Duodenal mucosa (tissue), 2 donors: Measurements from ENCODE around the gene LRIT3.

Experiments used
- H3K27ac ChIP-seq: one replicate; pipeline ENCODE4 v1.7.0; 2013; ENCODE audit warnings: low read depth, low read length
- H3K27me3 ChIP-seq, 2 donors: one replicate each; pipeline ENCODE4 v1.7.0; 2013; ENCODE audit warnings: low read length in 2 of 2, control low read depth in 1 of 2; ENCODE audit not compliant: insufficient read depth in 2 of 2, control insufficient read depth in 1 of 2
- H3K36me3 ChIP-seq, 2 donors: one replicate each; pipeline ENCODE4 v1.7.0; 2013; ENCODE audit warnings: low read length in 2 of 2, control low read depth in 1 of 2; ENCODE audit not compliant: insufficient read depth in 2 of 2, control insufficient read depth in 1 of 2
- H3K4me1 ChIP-seq, 2 donors: one replicate each; pipeline ENCODE4 v1.7.0; 2013; ENCODE audit warnings: low read length in 2 of 2, control low read depth in 1 of 2; ENCODE audit not compliant: insufficient read depth in 2 of 2, control insufficient read depth in 1 of 2
- H3K4me3 ChIP-seq, 2 donors: one replicate each; pipeline ENCODE4 v1.7.0; 2013; ENCODE audit warnings: low read length in 2 of 2, low read depth in 1 of 2
- H3K9ac ChIP-seq, 2 donors: one replicate each; pipeline ENCODE4 v1.7.0; 2013; ENCODE audit warnings: low read length in 2 of 2, low read depth in 1 of 2
- H3K9me3 ChIP-seq, 2 donors: one replicate each; pipeline ENCODE4 v1.7.0; 2013; ENCODE audit warnings: low read length in 2 of 2, control low read depth in 1 of 2; ENCODE audit not compliant: control insufficient read depth in 1 of 2

The LRIT3 gene

DNA sequence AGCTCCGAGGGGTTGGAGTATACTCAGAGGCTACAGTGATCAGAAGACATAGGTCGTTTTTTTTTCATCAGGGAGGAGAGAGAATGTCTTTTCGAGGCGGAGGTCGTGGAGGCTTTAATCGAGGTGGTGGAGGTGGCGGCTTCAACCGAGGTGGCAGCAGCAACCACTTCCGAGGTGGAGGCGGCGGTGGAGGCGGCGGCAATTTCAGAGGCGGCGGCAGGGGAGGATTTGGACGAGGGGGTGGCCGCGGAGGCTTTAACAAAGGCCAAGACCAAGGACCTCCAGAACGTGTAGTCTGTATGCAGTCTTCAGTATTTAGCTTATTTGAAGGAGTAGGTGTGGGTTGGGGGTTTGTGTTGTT, 31.8 kb upstream of the LRIT3 start:
- H3K4me3 ChIP-seq, result peak overlapping the region; percentile 99
- peaks cover 9 to 10% of the 10 kb centered on the region in 2 donors for H3K36me3 ChIP-seq
- H3K9ac ChIP-seq, result peak overlapping the region; percentile 93 to 97
- peaks cover 8 to 20% of the 10 kb centered on the region in 2 donors for H3K4me1 ChIP-seq
- H3K27ac ChIP-seq, result peak overlapping the region; percentile 84
- H3K27me3 ChIP-seq, result no peaks in the 10 kb centered on the region
- H3K9me3 ChIP-seq, result no peaks in the 10 kb centered on the region

DNA sequence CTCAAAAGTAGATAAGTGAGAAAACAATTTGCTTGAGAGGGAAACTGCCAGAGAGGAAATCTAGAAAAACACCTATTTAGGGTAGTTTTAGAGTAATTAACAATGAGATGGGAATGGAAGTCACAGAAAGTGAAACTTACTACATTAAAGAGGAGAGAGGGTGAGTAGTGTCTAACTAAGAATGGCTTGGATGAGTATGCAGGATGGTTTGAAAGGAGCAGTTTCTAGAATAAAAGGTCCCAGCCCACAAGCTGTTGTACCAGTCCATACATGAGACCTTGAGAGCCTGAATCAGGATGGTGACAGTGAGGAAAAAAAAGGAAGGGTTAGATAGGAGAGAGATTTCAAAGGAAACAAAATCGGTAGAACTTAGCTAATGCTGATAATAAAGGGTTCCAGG, 31.0 kb upstream of the LRIT3 start:
- H3K9ac ChIP-seq, result no peak overlapping the region
- H3K36me3 ChIP-seq, result peaks cover 9 to 14% of the 10 kb centered on the region in 2 donors
- no peak overlapping the region for H3K27ac ChIP-seq
- H3K9me3 ChIP-seq, result no peaks in the 10 kb centered on the region
- H3K27me3 ChIP-seq, result no peaks in the 10 kb centered on the region
- H3K4me1 ChIP-seq, result peaks cover 8 to 20% of the 10 kb centered on the region in 2 donors
- peak overlapping the region; percentile 99 for H3K4me3 ChIP-seq

DNA sequence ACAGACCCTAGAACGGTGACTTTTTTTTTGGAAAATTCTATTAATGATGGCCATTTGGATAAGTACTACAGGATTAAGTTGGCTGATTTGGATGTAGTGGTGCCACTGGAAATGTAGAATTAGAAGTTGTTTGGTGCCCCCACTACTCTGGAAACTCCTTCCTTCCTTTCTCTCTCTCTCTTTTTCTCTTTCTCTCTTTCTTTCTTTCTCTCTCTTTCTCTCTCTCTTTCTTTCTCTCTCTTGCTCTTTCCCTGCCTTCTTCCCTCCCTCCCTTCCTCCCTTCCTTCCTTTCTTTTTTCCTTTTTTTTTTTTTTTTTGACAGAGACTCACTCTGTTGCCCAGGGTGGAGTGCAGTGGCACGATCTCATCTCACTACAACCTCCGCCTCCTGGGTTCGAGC, 29.6 kb upstream of the LRIT3 start:
- Histone ChIP-seq H3K27me3 (no peaks in the 10 kb centered on the region), H3K4me1 (peaks cover 8 to 20% of the 10 kb centered on the region in 2 donors), H3K9me3 (no peaks in the 10 kb centered on the region), H3K4me3 (no peak overlapping the region), H3K36me3 (peaks cover 11 to 25% of the 10 kb centered on the region in 2 donors), H3K27ac (no peak overlapping the region), H3K9ac (no peak overlapping the region)

DNA sequence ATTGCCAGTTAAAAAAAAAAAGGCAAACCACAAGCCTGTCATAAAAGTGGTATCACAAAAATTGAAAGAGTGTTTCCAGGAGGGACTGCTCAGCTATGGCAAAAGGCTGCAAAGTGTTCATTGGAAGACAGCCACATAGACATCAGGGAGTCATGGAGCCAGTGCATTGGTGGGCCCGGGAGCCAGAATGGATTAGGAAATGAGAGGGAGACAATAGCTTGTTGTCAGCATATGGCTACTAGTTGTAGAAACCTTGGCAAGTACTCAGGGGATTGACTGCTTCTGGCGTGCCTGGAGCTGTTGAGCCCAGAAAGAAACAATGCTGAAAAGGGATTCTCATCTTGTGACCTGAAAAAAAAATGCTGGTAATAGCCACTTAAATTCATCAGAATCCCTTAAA, 27.3 kb upstream of the LRIT3 start:
- no peak overlapping the region for H3K27ac ChIP-seq
- no peaks in the 10 kb centered on the region for H3K9me3 ChIP-seq
- H3K9ac ChIP-seq, result no peak overlapping the region
- no peak overlapping the region for H3K4me3 ChIP-seq
- H3K4me1 ChIP-seq, result peaks cover 8 to 16% of the 10 kb centered on the region in 2 donors
- no peaks in the 10 kb centered on the region for H3K27me3 ChIP-seq
- peaks cover 18 to 36% of the 10 kb centered on the region in 2 donors for H3K36me3 ChIP-seq

DNA sequence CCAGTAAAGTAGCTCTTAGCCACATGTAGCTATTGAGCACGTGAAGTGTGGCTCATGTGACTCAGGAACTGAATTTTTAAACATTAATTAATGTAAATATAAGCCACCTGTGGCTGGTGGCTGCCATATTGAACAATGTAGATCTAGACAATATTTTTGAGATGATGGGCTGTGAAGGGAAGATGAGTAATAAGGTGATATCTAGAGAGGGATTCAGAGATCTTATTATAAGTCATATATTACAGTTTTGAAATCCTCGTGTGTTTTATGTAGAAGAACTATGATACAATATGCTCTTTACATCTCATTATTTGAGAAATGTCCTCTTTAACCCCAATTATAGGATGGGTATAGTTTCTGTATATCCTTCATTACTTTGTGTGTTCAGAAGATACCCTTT, 26.7 kb upstream of the LRIT3 start:
- H3K27ac ChIP-seq, result no peak overlapping the region
- no peak overlapping the region for H3K9ac ChIP-seq
- H3K4me3 ChIP-seq, result no peak overlapping the region
- H3K9me3 ChIP-seq, result no peaks in the 10 kb centered on the region
- H3K36me3 ChIP-seq, result peaks cover 18 to 36% of the 10 kb centered on the region in 2 donors
- H3K4me1 ChIP-seq, result peaks cover 8 to 16% of the 10 kb centered on the region in 2 donors
- H3K27me3 ChIP-seq, result no peaks in the 10 kb centered on the region

DNA sequence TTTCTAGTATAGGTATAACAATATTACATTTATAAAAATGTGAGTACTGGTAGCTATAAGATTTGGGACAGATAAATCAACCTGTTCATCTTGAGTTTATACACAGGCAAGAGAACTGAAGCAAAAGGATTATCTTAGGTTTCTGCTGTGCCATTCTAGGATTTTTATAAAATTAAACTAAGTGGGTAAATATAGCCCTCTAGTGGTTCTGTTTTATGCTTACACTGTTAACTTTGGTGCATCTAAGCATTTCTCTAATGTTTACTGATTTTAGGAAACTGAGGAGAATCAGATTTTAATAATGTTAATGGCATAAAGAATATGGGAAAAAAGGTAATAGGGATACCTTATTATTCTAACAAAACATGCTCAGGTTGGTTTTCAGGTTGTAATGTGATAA, 21.2 kb upstream of the LRIT3 start:
- H3K27me3 ChIP-seq, result no peaks in the 10 kb centered on the region
- H3K9me3 ChIP-seq, result no peaks in the 10 kb centered on the region
- H3K4me3 ChIP-seq, result no peak overlapping the region
- no peaks in the 10 kb centered on the region for H3K4me1 ChIP-seq
- H3K36me3 ChIP-seq, result peaks cover 9 to 22% of the 10 kb centered on the region in 2 donors
- H3K27ac ChIP-seq, result no peak overlapping the region
- H3K9ac ChIP-seq, result no peak overlapping the region

DNA sequence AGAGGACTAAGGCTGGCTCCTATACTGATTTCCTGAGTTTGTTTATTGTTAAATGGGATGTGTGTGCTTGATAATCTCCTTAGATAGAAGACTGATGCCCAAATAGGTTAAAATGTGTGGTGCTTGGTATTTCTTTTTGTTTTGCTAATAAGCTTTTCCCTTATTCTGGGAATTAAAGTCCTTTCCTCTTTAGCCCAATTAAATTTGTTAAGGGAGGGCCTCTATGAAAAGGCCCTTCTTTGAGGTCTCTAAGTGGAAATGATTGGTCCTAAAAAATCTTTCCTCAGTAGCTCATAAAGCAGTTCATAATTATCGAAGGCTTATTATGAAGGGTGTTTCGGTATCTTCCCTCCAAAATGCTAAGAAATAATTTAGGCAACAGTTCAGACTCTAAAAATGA, 20.2 kb upstream of the LRIT3 start, which contains the start of gene RRH:
TSS of gene RRH (plus strand) at position 301 of the 400 bp plus-strand sequence. CDS start at position 357, 56 bp downstream.
- no peak within 1 kb of the TSS for H3K27ac ChIP-seq
- no peaks in the 10 kb centered on the region for H3K9me3 ChIP-seq
- no peaks in the 10 kb centered on the region for H3K4me1 ChIP-seq
- no peaks in the 10 kb centered on the region for H3K27me3 ChIP-seq
- no peak within 1 kb of the TSS for H3K9ac ChIP-seq
- no peak within 1 kb of the TSS for H3K4me3 ChIP-seq
- peaks cover 9 to 17% of the 10 kb centered on the region in 2 donors for H3K36me3 ChIP-seq

DNA sequence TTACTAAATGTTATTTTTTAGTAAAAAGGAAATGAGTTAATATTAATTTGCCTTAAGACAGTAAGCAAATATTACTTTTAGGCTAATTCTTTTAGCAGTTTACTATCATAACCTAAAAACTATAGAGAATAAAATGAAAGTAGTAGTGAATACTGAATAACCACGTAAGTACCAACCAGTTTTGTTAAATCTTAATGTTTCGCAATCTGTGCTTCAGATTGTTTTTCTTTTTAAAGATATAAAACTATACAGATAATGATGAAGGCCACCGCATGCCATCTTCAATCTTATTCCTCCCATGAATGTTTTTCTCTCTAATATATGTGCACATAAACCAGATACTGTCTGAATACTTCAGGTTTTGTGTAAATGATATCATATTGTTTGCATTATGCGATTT, 14.2 kb upstream of the LRIT3 start:
- Histone ChIP-seq H3K4me3 (no peak overlapping the region), H3K27ac (no peak overlapping the region), H3K9ac (no peak overlapping the region), H3K9me3 (no peaks in the 10 kb centered on the region), H3K27me3 (no peaks in the 10 kb centered on the region), H3K36me3 (no peaks in the 10 kb centered on the region), H3K4me1 (no peaks in the 10 kb centered on the region)

DNA sequence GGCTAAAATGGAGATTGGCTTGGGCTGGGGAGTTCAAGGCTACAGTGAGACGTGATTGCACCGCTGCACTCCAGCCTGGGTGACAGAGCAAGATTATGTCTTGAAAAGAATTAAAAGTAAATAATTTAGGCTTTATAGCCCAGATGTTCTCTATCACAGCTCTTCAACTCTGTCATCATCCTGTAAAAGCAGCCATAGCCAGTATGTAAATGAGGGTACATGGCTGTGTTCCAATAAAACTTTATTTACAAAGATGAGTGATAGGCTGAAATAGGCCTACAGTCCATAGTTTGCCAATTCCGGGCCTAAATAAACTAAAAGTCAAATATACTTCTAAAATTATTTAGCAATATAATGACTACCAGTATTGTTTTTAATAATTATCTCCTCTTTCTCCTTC, 10.9 kb upstream of the LRIT3 start:
- no peaks in the 10 kb centered on the region for H3K4me1 ChIP-seq
- no peaks in the 10 kb centered on the region for H3K36me3 ChIP-seq

DNA sequence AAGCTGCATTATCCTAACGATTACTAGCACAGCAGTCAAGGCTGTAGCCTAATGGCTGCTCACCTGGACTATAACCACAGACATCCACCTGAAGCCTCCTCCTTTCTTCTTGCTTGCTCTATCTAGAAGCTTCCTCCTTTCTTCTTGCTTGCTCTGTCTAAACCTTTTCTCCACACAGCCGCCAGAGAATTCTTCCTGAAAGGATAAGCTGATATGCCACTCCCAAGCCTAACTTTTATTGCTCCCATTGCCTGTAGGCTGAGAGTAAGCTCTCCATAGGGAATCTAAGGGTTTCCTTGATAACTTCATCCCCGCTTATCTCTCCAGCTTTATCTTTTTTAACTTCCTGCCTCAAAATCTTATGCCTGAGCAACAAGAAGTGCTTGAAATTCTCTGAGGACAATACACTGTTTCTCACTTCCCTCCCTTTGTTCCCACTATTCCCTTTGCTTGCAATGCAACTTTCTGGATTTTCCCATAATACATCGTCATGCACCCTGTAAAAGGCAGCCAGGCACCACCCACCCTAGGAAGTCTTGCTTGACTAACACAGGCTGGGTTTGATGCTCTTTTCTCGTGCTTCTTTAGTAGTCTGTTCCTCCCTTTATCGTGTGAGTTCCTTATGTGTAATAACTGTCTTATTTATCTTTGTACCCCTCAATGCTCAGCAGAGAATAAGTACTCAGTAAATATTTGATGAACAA, 1.4 kb upstream of the LRIT3 start:
- H3K27me3 ChIP-seq, result no peaks in the 10 kb centered on the region
- H3K9me3 ChIP-seq, result no peaks in the 10 kb centered on the region
- H3K27ac ChIP-seq, result no peak overlapping the region
- no peak overlapping the region for H3K9ac ChIP-seq
- H3K36me3 ChIP-seq, result no peaks in the 10 kb centered on the region
- H3K4me3 ChIP-seq, result no peak overlapping the region
- peaks cover 0 to 7% of the 10 kb centered on the region in 2 donors for H3K4me1 ChIP-seq

More for the DNA sequence above, 10.9 kb upstream of the LRIT3 start:
- Histone ChIP-seq H3K27ac (no peak overlapping the region), H3K9me3 (no peaks in the 10 kb centered on the region), H3K4me3 (no peak overlapping the region), H3K9ac (no peak overlapping the region), H3K27me3 (no peaks in the 10 kb centered on the region)
